KOPT-K1 (cell line): Measurements from ENCODE around the gene GRK2.
"Not testable (repeated sequence)": the region's sequence is repeated elsewhere in the genome, so short reads cannot be mapped to it uniquely, and the experiment has no call there.

ENCODE experiments used
- H3K27ac ChIP-seq: fragments of 200-600 bp; sonication (generic); 2 replicates; pipeline ENCODE4 v1.5.1; 2016; ENCODE audit warnings: antibody characterized with exemption, mild to moderate bottlenecking, low read depth, low read length; ENCODE audit not compliant: poor library complexity, severe bottlenecking
- H3K36me3 ChIP-seq: fragments of 200-600 bp; sonication (generic); 2 replicates; pipeline ENCODE4 v1.5.1; 2017; ENCODE audit warnings: antibody characterized with exemption, mild to moderate bottlenecking, low read length, moderate library complexity; ENCODE audit not compliant: insufficient read depth
- H3K9me3 ChIP-seq: fragments of 200-600 bp; sonication (generic); 2 replicates; pipeline ENCODE4 v1.5.1; 2017; ENCODE audit warnings: antibody characterized with exemption, low read length, mild to moderate bottlenecking; ENCODE audit not compliant: insufficient read depth, poor library complexity, severe bottlenecking

Gene GRK2

GRCh38 chr11:67315325-67315909 is 49.1 kb downstream of the GRK2 start:
- no peaks in the 10 kb centered on the region for H3K9me3 ChIP-seq
- peaks cover 24% of the 10 kb centered on the region for H3K36me3 ChIP-seq
- no peak overlapping the region for H3K27ac ChIP-seq

- peaks cover 10% of the 10 kb centered on the region; the same call in 1 of the 2 replicates for H3K36me3 ChIP-seq
- H3K27ac ChIP-seq, result peak overlapping the region; percentile 92
- H3K9me3 ChIP-seq, result no peaks in the 10 kb centered on the region
These were observed 50.6 kb downstream of the GRK2 start for GRCh38 chr11:67316882-67317204.

GRCh38 chr11:67317205-67317887 is 51.1 kb downstream of the GRK2 start:
- H3K27ac ChIP-seq, result peak overlapping the region; percentile 92
- peaks cover 5% of the 10 kb centered on the region; the same call in 1 of the 2 replicates for H3K36me3 ChIP-seq
- no peaks in the 10 kb centered on the region for H3K9me3 ChIP-seq

DNA sequence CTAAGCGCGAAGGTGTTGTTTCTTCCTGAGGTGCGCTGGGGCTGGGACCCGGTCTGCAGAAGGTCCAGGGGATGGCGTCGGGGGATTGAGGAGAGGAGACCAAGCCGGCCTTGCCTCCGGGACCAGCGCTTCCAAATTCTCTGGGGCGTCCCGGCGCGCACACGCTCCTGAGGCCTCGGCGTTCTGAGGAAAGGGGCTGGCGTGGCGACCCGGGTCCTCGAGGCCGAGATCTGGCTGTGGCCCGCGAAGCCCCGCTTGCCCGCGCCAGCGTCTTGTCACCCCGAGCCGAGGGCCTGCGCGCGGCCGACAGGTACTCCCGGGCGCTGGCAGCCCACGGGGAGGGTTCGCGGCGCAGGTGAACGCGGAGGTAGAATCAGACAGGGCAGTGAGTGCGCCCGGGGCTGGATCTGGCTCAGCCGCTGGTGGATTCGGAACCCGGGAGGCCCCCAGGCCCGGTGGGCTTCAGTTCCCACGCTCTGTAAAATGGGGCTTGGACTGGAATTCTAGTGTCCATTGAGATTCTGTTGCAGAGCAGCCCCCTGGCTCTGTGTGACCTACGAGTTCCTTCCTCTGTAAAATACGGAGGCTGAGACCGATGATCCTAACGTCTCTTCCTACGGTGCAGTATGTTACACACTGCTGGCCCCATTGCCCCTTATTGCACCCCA is 51.7 kb downstream of the GRK2 start:
- Histone ChIP-seq H3K36me3 (no peaks in the 10 kb centered on the region), H3K27ac (peak overlapping the region; percentile 92), H3K9me3 (no peaks in the 10 kb centered on the region)

- H3K9me3 ChIP-seq, H3K36me3 ChIP-seq, H3K27ac ChIP-seq: not testable (repeated sequence)
These were observed 52.6 kb downstream of the GRK2 start for GRCh38 chr11:67318876-67319275.

DNA sequence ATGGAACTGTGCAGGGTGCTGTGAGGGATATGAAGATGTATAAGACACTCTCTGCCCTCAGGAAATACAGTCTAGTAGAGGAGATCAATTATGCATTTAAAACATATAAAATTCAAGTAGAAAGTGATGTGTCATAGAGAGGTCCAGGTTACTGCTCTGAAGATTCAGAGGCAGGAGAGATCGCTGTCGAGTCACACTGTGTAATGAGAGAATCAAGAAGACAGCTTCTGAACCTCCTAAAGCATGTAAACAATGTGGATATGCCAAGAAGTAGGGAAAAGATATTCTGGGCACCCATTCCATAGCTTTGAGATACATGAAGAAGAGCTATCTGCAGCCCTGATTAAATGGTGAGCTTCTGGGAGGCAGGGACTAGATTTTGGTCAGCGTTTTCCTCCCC is 53.7 kb downstream of the GRK2 start:
- no peak overlapping the region for H3K27ac ChIP-seq
- H3K36me3 ChIP-seq, result no peaks in the 10 kb centered on the region
- no peaks in the 10 kb centered on the region for H3K9me3 ChIP-seq

- H3K36me3 ChIP-seq, result no peaks in the 10 kb centered on the region
- no peaks in the 10 kb centered on the region for H3K9me3 ChIP-seq
- no peak overlapping the region for H3K27ac ChIP-seq
These were observed 54.4 kb downstream of the GRK2 start for GRCh38 chr11:67320691-67321090.

DNA sequence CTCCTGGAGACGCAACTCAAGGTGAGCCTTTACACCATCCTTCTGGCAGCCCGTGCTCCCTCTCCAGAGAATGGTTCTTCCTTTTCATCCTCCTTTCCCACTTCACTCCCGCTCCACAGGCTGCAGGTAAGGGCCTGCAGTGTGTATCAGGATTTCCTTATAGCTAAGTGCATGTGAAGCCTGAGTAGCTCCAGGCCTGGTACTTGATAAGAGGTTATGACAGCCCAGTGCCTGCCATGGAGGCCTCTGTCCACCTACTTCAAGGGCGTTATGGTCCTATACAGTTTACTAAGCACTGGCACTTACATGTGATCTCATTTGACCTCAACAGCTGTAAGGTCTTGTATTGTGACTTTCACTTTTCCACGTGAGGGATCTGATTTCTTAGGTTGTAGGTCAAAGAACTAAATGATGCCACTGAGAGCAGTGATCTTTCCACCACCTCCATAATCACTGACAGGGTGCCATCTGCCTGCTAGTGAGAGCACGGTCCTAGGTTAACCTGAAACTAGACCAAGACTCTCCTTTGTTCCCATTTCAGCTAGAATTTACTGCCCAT is 55.1 kb downstream of the GRK2 start:
- Histone ChIP-seq H3K9me3 (no peaks in the 10 kb centered on the region), H3K36me3 (no peaks in the 10 kb centered on the region), H3K27ac (no peak overlapping the region)

DNA sequence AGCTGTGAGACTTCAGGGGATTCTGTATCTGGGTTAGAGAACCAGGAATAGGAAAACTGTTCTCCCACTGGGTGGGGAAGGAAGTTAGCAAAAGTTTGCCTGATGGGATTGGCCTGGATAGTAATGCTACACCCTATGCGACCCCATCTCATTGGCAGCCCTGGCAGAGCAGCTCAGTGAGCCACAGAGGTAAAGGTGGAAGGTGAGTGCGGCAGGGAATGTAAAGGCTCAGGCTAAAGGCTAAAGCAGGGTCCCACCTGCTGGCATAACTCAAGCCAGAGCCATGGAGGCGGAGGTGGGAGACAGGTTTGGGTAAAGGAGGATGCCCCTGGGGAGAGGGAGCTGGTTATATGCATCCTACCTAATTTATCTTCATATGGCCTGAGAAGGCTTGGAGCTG is 55.8 kb downstream of the GRK2 start:
- no peaks in the 10 kb centered on the region for H3K36me3 ChIP-seq
- no peak overlapping the region for H3K27ac ChIP-seq
- H3K9me3 ChIP-seq, result no peaks in the 10 kb centered on the region

DNA sequence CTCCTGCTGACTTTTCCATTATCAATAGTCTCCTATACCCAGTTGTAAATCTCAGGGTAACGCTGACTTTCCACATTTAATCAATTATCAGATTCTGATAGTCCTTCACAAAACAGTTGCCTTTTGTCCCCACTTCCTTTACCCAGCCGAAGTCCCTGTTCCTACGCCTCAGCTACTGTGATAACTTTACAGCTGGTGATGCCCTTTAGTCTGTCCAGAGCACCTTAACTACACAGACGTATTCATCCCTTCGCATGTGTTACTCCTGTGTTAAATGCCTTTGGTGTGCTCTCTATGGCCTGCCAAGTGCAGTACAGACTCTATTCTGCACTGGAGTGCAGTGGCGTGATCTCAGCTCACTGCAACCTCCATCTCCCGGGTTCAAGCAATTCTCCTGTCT is 57.3 kb downstream of the GRK2 start:
- no peaks in the 10 kb centered on the region for H3K36me3 ChIP-seq

GRCh38 chr11:67332081-67332691 is 65.9 kb downstream of the GRK2 start:
- H3K27ac ChIP-seq, result no peak overlapping the region
- no peaks in the 10 kb centered on the region for H3K9me3 ChIP-seq
- no peaks in the 10 kb centered on the region for H3K36me3 ChIP-seq

More for the DNA sequence above, 57.3 kb downstream of the GRK2 start:
- Histone ChIP-seq H3K27ac (no peak overlapping the region), H3K9me3 (no peaks in the 10 kb centered on the region)
